Loucy (cell line): ENCODE results near the gene SYNDIG1.

Experiments used
- CTCF ChIP-seq: fragments of 200-600 bp; sonication (generic); conservative IDR thresholded peaks from 2 replicates; pipeline ENCODE4 v1.5.1; 2014; ENCODE audit warnings: mild to moderate bottlenecking, antibody characterized with exemption, low read length
- EZH2phosphoT487 ChIP-seq: fragments of 200-600 bp; IDR thresholded peaks from 2 replicates; pipeline ENCODE4 v1.6.1; 2018; ENCODE audit warnings: antibody characterized with exemption, mild to moderate bottlenecking, moderate library complexity, borderline replicate concordance

GRCh38 chr20:24670981-24671380 is 201.6 kb downstream of the SYNDIG1 start:
- TF ChIP-seq CTCF (no peak), EZH2phosphoT487 (no peak)
